ENCODE data around the gene ILKAP. TPM values are rescaled to one million over a fixed set of nuclear protein-coding genes. Genes with fewer than 3 reads are reported as not detected.

Gene ILKAP
- polyA plus RNA-seq, 3 donors, result 23.2 to 44.2 (median 29.3) TPM

GRCh38 chr2:238174701-238175100, 28.8 kb downstream of the ILKAP start:
- H3K27ac Mint-ChIP-seq, result no peak overlapping the region
- no peak for TF ChIP-seq CTCF (IDR thresholded peaks at IDR 0.05)
- no peak overlapping the region for H3K27ac ChIP-seq (ENCODE audit: low read depth in 1 of 2, low read length in 2 of 2)
- peaks cover 89 to 98% of the 10 kb centered on the region in 2 donors for H3K36me3 ChIP-seq (replicated peaks in 1 of 2; ENCODE audit: control insufficient read depth in 1 of 2, insufficient read depth in 2 of 2, low read length in 2 of 2)
- no peak overlapping the region for H3K4me3 ChIP-seq (replicated peaks in 1 of 3; ENCODE audit: low read depth in 2 of 3, low read length in 3 of 3)
- no peak overlapping the region for H2AFZ ChIP-seq (ENCODE audit: insufficient read depth, low read depth, low read length, poor library complexity, severe bottlenecking)
- H3K4me2 ChIP-seq (replicated peaks; ENCODE audit: extremely low read depth, low read length, poor library complexity, severe bottlenecking), result no peak overlapping the region
- H3K79me2 ChIP-seq (ENCODE audit: insufficient read depth, low read length), result no peaks in the 10 kb centered on the region
- DNase-seq, result no peak
- no peak overlapping the region for H3K4me3 Mint-ChIP-seq
- no peak overlapping the region for H3K9ac ChIP-seq (ENCODE audit: insufficient read depth, low read length, poor library complexity, severe bottlenecking)
- H3K27me3 ChIP-seq (ENCODE audit: control insufficient read depth in 2 of 2, insufficient read depth in 2 of 2, low read length in 2 of 2), result no peaks in the 10 kb centered on the region
- no peaks in the 10 kb centered on the region for H3K9me3 ChIP-seq (replicated peaks in 1 of 2; ENCODE audit: control insufficient read depth in 1 of 2, insufficient read depth in 1 of 2, low read length in 2 of 2)
- peaks cover 0 to 3% (median 1%) of the 10 kb centered on the region in 3 donors for H3K27me3 Mint-ChIP-seq (ENCODE audit: low read depth in 3 of 3)
- 100% methylated on average over 1 of the region's 3 CpGs for WGBS (ENCODE audit: insufficient coverage)
- H4K20me1 ChIP-seq (ENCODE audit: insufficient read depth, low read length), result no peaks in the 10 kb centered on the region
- H3K9me3 Mint-ChIP-seq, result no peaks in the 10 kb centered on the region
- intact Hi-C loops (cut with micrococcal nuclease), result no loop called here
- no peaks in the 10 kb centered on the region for H3K4me1 ChIP-seq (ENCODE audit: control insufficient read depth in 1 of 2, insufficient read depth in 2 of 2, low read length in 2 of 2)
- H3K4me1 Mint-ChIP-seq, result peaks cover 5% of the 10 kb centered on the region
- H3K36me3 Mint-ChIP-seq, result peaks cover 84 to 95% of the 10 kb centered on the region in 2 donors

GRCh38 chr2:238174291-238174690, 29.2 kb downstream of the ILKAP start:
- Histone ChIP-seq H2AFZ (ENCODE audit: insufficient read depth, low read depth, low read length, poor library complexity, severe bottlenecking) (no peak overlapping the region), H4K20me1 (ENCODE audit: insufficient read depth, low read length) (no peaks in the 10 kb centered on the region), H3K36me3 (replicated peaks in 1 of 2; ENCODE audit: control insufficient read depth in 1 of 2, insufficient read depth in 2 of 2, low read length in 2 of 2) (peaks cover 88 to 98% of the 10 kb centered on the region in 2 donors), H3K4me2 (replicated peaks; ENCODE audit: extremely low read depth, low read length, poor library complexity, severe bottlenecking) (no peak overlapping the region), H3K4me3 (replicated peaks in 1 of 3; ENCODE audit: low read depth in 2 of 3, low read length in 3 of 3) (no peak overlapping the region), H3K79me2 (ENCODE audit: insufficient read depth, low read length) (no peaks in the 10 kb centered on the region), H3K4me1 (ENCODE audit: control insufficient read depth in 1 of 2, insufficient read depth in 2 of 2, low read length in 2 of 2) (no peaks in the 10 kb centered on the region), H3K27me3 (ENCODE audit: control insufficient read depth in 2 of 2, insufficient read depth in 2 of 2, low read length in 2 of 2) (no peaks in the 10 kb centered on the region), H3K27ac (ENCODE audit: low read depth in 1 of 2, low read length in 2 of 2) (no peak overlapping the region), H3K9ac (ENCODE audit: insufficient read depth, low read length, poor library complexity, severe bottlenecking) (no peak overlapping the region), H3K9me3 (replicated peaks in 1 of 2; ENCODE audit: control insufficient read depth in 1 of 2, insufficient read depth in 1 of 2, low read length in 2 of 2) (no peaks in the 10 kb centered on the region)
- intact Hi-C loops (cut with micrococcal nuclease), result no loop called here
- no peaks in the 10 kb centered on the region for H3K9me3 Mint-ChIP-seq
- no peak for TF ChIP-seq CTCF (IDR thresholded peaks at IDR 0.05)
- no peak for DNase-seq
- peaks cover 7% of the 10 kb centered on the region for H3K4me1 Mint-ChIP-seq
- H3K4me3 Mint-ChIP-seq, result no peak overlapping the region
- H3K27ac Mint-ChIP-seq, result no peak overlapping the region
- 100% methylated on average over 8 of the region's 8 CpGs for WGBS (ENCODE audit: insufficient coverage)
- peaks cover 0 to 3% (median 1%) of the 10 kb centered on the region in 3 donors for H3K27me3 Mint-ChIP-seq (ENCODE audit: low read depth in 3 of 3)
- H3K36me3 Mint-ChIP-seq, result peaks cover 84 to 95% of the 10 kb centered on the region in 2 donors

Data from CD14-positive monocyte (primary cell).